CD14-positive monocyte (primary cell): ENCODE measurements around the gene PHAF1. TPM values are rescaled to one million over a fixed set of nuclear protein-coding genes. Genes with fewer than 3 reads are reported as not detected.

Experiments used
- DNase-seq, 3 donors: peaks; one replicate each; pipeline ENCODE4 v3.0.0-alpha.2; 2011 to 2022
- H2AFZ ChIP-seq: 2 replicates; pipeline ENCODE4 v1.6.0; 2012; ENCODE audit warnings: mild to moderate bottlenecking, low read depth, low read length, inconsistent platforms; ENCODE audit not compliant: insufficient read depth, poor library complexity, severe bottlenecking
- H3K27ac ChIP-seq, 2 donors: 1 replicate in 1 of 2; 2 replicates in 1 of 2; pipeline ENCODE4 v1.5.1; 2012 to 2013; ENCODE audit warnings: low read length in 2 of 2, control low read depth in 1 of 2, inconsistent platforms in 1 of 2, low read depth in 1 of 2, mild to moderate bottlenecking in 1 of 2
- H3K27me3 ChIP-seq, 2 donors: one replicate each; pipeline versions ENCODE4 v1.6.0 to v1.6.1; 2011 to 2013; ENCODE audit warnings: low read length in 2 of 2; ENCODE audit not compliant: control insufficient read depth in 2 of 2, insufficient read depth in 2 of 2
- H3K36me3 ChIP-seq, 2 donors: replicated peaks in 1 of 2; 1 replicate in 1 of 2; 2 replicates in 1 of 2; pipeline versions ENCODE4 v1.5.1 to v1.6.1; 2012 to 2013; ENCODE audit warnings: low read length in 2 of 2, control low read depth in 1 of 2, inconsistent platforms in 1 of 2, mild to moderate bottlenecking in 1 of 2; ENCODE audit not compliant: insufficient read depth in 2 of 2, control insufficient read depth in 1 of 2
- H3K4me1 ChIP-seq, 2 donors: 1 replicate in 1 of 2; 2 replicates in 1 of 2; pipeline versions ENCODE4 v1.5.1 to v1.6.1; 2012 to 2013; ENCODE audit warnings: low read length in 2 of 2, control low read depth in 1 of 2, inconsistent platforms in 1 of 2, mild to moderate bottlenecking in 1 of 2, moderate library complexity in 1 of 2; ENCODE audit not compliant: insufficient read depth in 2 of 2, control insufficient read depth in 1 of 2
- H3K4me2 ChIP-seq: replicated peaks from 2 replicates; pipeline ENCODE3; 2012; ENCODE audit warnings: low read length, moderate library complexity, mild to moderate bottlenecking; ENCODE audit not compliant: poor library complexity, severe bottlenecking; ENCODE audit errors: extremely low read depth
- H3K4me3 ChIP-seq, 3 experiments: fragments of 200-600 bp in 1 of 3; sonication (generic) in 1 of 3; replicated peaks in 1 of 3; 1 replicate in 2 of 3; 2 replicates in 1 of 3; pipeline ENCODE4 v1.5.1; 2011 to 2013; ENCODE audit warnings: low read length in 3 of 3, mild to moderate bottlenecking in 3 of 3, control low read depth in 2 of 3, low read depth in 2 of 3, inconsistent platforms in 1 of 3, moderate library complexity in 1 of 3
- H3K79me2 ChIP-seq: 2 replicates; pipeline ENCODE4 v1.6.0; 2012; ENCODE audit warnings: mild to moderate bottlenecking, control low read depth, inconsistent platforms, low read length, moderate library complexity; ENCODE audit not compliant: insufficient read depth
- H3K9ac ChIP-seq: 2 replicates; pipeline ENCODE4 v1.6.0; 2017; ENCODE audit warnings: low read length, mild to moderate bottlenecking; ENCODE audit not compliant: insufficient read depth, poor library complexity, severe bottlenecking
- H3K9me3 ChIP-seq, 2 donors: replicated peaks in 1 of 2; 1 replicate in 1 of 2; 2 replicates in 1 of 2; pipeline versions ENCODE4 v1.5.1 to v1.6.1; 2012 to 2013; ENCODE audit warnings: low read length in 2 of 2, control low read depth in 1 of 2; ENCODE audit not compliant: control insufficient read depth in 1 of 2, insufficient read depth in 1 of 2
- H4K20me1 ChIP-seq: 2 replicates; pipeline ENCODE4 v1.6.0; 2012; ENCODE audit warnings: mild to moderate bottlenecking, low read length, control low read depth, moderate library complexity; ENCODE audit not compliant: insufficient read depth
- H3K27ac Mint-ChIP-seq, 7 donors: one replicate each; pipeline ENCODE4 v1.8.0; 2020; ENCODE audit warnings: mild to moderate bottlenecking in 7 of 7, mixed read lengths in 7 of 7, moderate library complexity in 6 of 7, inconsistent platforms in 2 of 7
- H3K27me3 Mint-ChIP-seq, 3 donors: one replicate each; pipeline ENCODE4 v1.8.0; 2021 to 2022; ENCODE audit warnings: low read depth in 3 of 3, mild to moderate bottlenecking in 3 of 3, mixed read lengths in 3 of 3, moderate library complexity in 3 of 3, inconsistent platforms in 1 of 3
- H3K36me3 Mint-ChIP-seq, 2 donors: one replicate each; pipeline ENCODE4 v1.8.0; 2020; ENCODE audit warnings: mixed read lengths in 2 of 2, inconsistent platforms in 1 of 2, mild to moderate bottlenecking in 1 of 2
- H3K4me1 Mint-ChIP-seq: one replicate; pipeline ENCODE4 v1.8.0; 2020; ENCODE audit warnings: mild to moderate bottlenecking, mixed read lengths
- H3K4me3 Mint-ChIP-seq, 2 donors: one replicate each; pipeline ENCODE4 v1.8.0; 2020; ENCODE audit warnings: mild to moderate bottlenecking in 2 of 2, mixed read lengths in 2 of 2, moderate library complexity in 1 of 2
- H3K9me3 Mint-ChIP-seq, 7 donors: one replicate each; pipeline ENCODE4 v1.8.0; 2020 to 2022; ENCODE audit warnings: mixed read lengths in 7 of 7, mild to moderate bottlenecking in 6 of 7, moderate library complexity in 6 of 7, inconsistent platforms in 2 of 7
- WGBS: methylation state at CpG from one replicate; pipeline ENCODE4 v1.1.5; 2013; ENCODE audit warnings: missing lambda C conversion rate; ENCODE audit not compliant: insufficient coverage; 5-methylcytosine and 5-hydroxymethylcytosine counted together
- intact Hi-C, 2 donors: fragments of 100-400 bp; cut with micrococcal nuclease; formaldehyde crosslinking; loops; one replicate each; pipeline versions ENCODE4 v1.15.0 to v1.15.1; 2023
- polyA plus RNA-seq, 3 donors: library from polyadenylated mRNA; depleted of rRNA in 1 of 3; unstranded in 2 of 3; stranded (reverse) in 1 of 3; fragments of 300-500 nt in 2 of 3; fragments of >200 nt in 1 of 3; fragmentation: Illumina TruSeq in 2 of 3; gene quantifications; 1 replicate in 2 of 3; 2 replicates in 1 of 3; pipeline ENCODE4 v1.2.3, GENCODE V29; 2012 to 2021
- TF ChIP-seq, protein P1 (sequence below): fragments of 200-600 bp; IDR thresholded peaks from one replicate; pipeline ENCODE4 v1.8.0; 2022; ENCODE audit warnings: antibody characterized with exemption, mild to moderate bottlenecking

Gene PHAF1
- polyA plus RNA-seq, 3 donors: 18.8 to 68.2 (median 26.5) TPM

DNA sequence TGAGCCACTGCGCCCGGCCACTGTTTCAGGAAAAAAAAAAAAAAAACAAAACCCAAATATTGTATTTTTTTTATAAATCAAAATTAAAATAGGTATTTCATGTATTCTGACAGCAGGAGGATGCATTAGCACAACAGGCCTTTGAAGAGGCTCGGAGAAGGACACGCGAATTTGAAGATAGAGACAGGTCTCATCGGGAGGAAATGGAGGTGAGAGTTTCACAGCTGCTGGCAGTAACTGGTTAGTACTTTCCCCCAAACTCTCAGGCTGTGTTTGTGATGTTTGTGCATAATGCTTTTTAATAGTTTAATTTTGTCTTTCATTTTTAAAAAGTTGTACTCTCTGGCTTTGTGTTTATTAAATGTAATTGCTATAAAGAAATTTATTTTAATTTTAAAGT lies 27.6 kb upstream of the PHAF1 start:
- H3K9ac ChIP-seq: no peak overlapping the region
- H3K4me3 ChIP-seq: no peak overlapping the region
- H3K27ac Mint-ChIP-seq: no peak overlapping the region
- DNase-seq: no peak
- peaks cover 36 to 57% of the 10 kb centered on the region in 2 donors for H3K36me3 Mint-ChIP-seq
- peaks cover 9% of the 10 kb centered on the region for H3K79me2 ChIP-seq
- H3K4me2 ChIP-seq: no peak overlapping the region
- peaks cover 14 to 53% of the 10 kb centered on the region in 2 donors for H3K36me3 ChIP-seq
- intact Hi-C loops: loop anchor here in 1 of 2 donors (10.0 kb wide), 1 partner anchor 53 kb away; no protein-coding TSS in a partner anchor
- TF ChIP-seq, protein P1, sequence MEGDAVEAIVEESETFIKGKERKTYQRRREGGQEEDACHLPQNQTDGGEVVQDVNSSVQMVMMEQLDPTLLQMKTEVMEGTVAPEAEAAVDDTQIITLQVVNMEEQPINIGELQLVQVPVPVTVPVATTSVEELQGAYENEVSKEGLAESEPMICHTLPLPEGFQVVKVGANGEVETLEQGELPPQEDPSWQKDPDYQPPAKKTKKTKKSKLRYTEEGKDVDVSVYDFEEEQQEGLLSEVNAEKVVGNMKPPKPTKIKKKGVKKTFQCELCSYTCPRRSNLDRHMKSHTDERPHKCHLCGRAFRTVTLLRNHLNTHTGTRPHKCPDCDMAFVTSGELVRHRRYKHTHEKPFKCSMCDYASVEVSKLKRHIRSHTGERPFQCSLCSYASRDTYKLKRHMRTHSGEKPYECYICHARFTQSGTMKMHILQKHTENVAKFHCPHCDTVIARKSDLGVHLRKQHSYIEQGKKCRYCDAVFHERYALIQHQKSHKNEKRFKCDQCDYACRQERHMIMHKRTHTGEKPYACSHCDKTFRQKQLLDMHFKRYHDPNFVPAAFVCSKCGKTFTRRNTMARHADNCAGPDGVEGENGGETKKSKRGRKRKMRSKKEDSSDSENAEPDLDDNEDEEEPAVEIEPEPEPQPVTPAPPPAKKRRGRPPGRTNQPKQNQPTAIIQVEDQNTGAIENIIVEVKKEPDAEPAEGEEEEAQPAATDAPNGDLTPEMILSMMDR: no peak
- H3K9me3 Mint-ChIP-seq: no peaks in the 10 kb centered on the region
- peaks cover 18% of the 10 kb centered on the region for H4K20me1 ChIP-seq
- peaks cover 6% of the 10 kb centered on the region for H3K4me1 Mint-ChIP-seq
- no peaks in the 10 kb centered on the region for H3K27me3 Mint-ChIP-seq
- no CpG with 5 or more reads among the region's 6 CpGs for WGBS
- H2AFZ ChIP-seq: no peak overlapping the region
- peaks cover 2 to 4% of the 10 kb centered on the region in 2 donors for H3K4me1 ChIP-seq
- H3K9me3 ChIP-seq: no peaks in the 10 kb centered on the region
- H3K4me3 Mint-ChIP-seq: no peak overlapping the region
- H3K27ac ChIP-seq: no peak overlapping the region
- H3K27me3 ChIP-seq: no peaks in the 10 kb centered on the region

DNA sequence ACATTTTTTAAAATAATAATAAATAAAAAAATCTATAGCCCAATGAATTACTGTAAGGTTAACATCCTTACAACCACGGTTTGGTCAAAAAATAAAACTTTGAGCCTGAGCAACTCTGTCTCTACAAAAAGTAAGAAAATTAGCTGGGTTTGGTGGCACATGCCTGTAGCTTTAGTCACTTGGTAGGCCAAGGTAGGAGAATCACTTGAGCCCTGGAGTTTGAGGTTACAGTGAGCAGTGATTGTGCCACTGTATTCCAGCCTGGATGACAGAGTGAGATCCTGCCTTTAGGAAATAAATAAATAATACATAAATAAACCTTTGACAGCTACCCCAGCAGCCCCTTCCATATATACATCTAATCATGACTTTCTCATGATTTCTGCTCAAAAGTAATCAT lies 26.9 kb upstream of the PHAF1 start:
- Mint-ChIP-seq H3K9me3 (no peaks in the 10 kb centered on the region), H3K4me1 (peaks cover 6% of the 10 kb centered on the region), H3K36me3 (peaks cover 33 to 54% of the 10 kb centered on the region in 2 donors), H3K4me3 (no peak overlapping the region), H3K27ac (no peak overlapping the region), H3K27me3 (no peaks in the 10 kb centered on the region)
- Histone ChIP-seq H3K9ac (no peak overlapping the region), H3K9me3 (no peaks in the 10 kb centered on the region), H3K27ac (no peak overlapping the region), H3K4me1 (peaks cover 2 to 4% of the 10 kb centered on the region in 2 donors), H3K4me2 (no peak overlapping the region), H3K36me3 (peaks cover 14 to 53% of the 10 kb centered on the region in 2 donors), H2AFZ (no peak overlapping the region), H3K4me3 (no peak overlapping the region), H3K79me2 (peaks cover 9% of the 10 kb centered on the region), H3K27me3 (no peaks in the 10 kb centered on the region), H4K20me1 (peaks cover 18% of the 10 kb centered on the region)
- DNase-seq: no peak
- intact Hi-C loops: loop anchor here in 1 of 2 donors (10.0 kb wide), 1 partner anchor 52 kb away; no protein-coding TSS in a partner anchor
- no CpG with 5 or more reads among the region's 1 CpG for WGBS
- TF ChIP-seq, protein P1: no peak
